OCI-LY3 (cell line): Measurements from ENCODE around the gene MTHFD1L.

Source experiments
- H2AFZ ChIP-seq: fragments of 200-600, 300-600 bp; shearing (Covaris generic); 2 replicates; pipeline ENCODE4 v1.6.0; 2014; ENCODE audit warnings: antibody characterized with exemption, low read depth, low read length
- H3K27ac ChIP-seq: fragments of 200-600, 300-600 bp; sonication (generic); 2 replicates; pipeline ENCODE4 v1.5.1; 2014; ENCODE audit warnings: mild to moderate bottlenecking, low read length, moderate library complexity, mixed read lengths
- H3K27me3 ChIP-seq: fragments of 200-600, 300-600 bp; sonication (generic); 2 replicates; pipeline ENCODE4 v1.6.1; 2014; ENCODE audit warnings: low read depth, low read length, mixed read lengths
- H3K36me3 ChIP-seq: fragments of 200-600, 300-600 bp; sonication (generic); replicated peaks from 2 replicates; pipeline ENCODE3; 2014; ENCODE audit warnings: low read depth, low read length, mixed read lengths
- H3K4me1 ChIP-seq: fragments of 300-600, 200-600 bp; sonication (generic); 2 replicates; pipeline ENCODE4 v1.6.1; 2014; ENCODE audit warnings: low read length, mixed read lengths
- H3K4me2 ChIP-seq: fragments of 200-600, 300-600 bp; sonication (generic); 2 replicates; pipeline ENCODE4 v1.6.1; 2014; ENCODE audit warnings: low read length, mixed read lengths
- H3K4me3 ChIP-seq: fragments of 300-600, 200-600 bp; sonication (generic); 2 replicates; pipeline ENCODE4 v1.5.1; 2014; ENCODE audit warnings: antibody characterized with exemption, mild to moderate bottlenecking, low read length, moderate library complexity
- H3K79me2 ChIP-seq: fragments of 300-600, 200-600 bp; shearing (Covaris generic); 2 replicates; pipeline ENCODE4 v1.6.1; 2014; ENCODE audit warnings: mild to moderate bottlenecking, low read length, mixed read lengths
- H3K9ac ChIP-seq: fragments of 300-600, 200-600 bp; shearing (Covaris generic); 2 replicates; pipeline ENCODE4 v1.6.0; 2014; ENCODE audit warnings: mild to moderate bottlenecking, low read length, moderate library complexity
- H3K9me3 ChIP-seq: fragments of 200-600, 300-600 bp; shearing (Covaris generic); 2 replicates; pipeline ENCODE4 v1.6.1; 2014; ENCODE audit warnings: low read length, mixed read lengths; ENCODE audit not compliant: insufficient read depth
- H4K20me1 ChIP-seq: fragments of 200-600, 300-600 bp; sonication (generic); 2 replicates; pipeline ENCODE4 v1.6.1; 2016; ENCODE audit warnings: low read length, mixed read lengths; ENCODE audit not compliant: insufficient read depth
- EZH2phosphoT487 ChIP-seq: fragments of 200-600 bp; shearing (Covaris generic); IDR thresholded peaks from 2 replicates; pipeline ENCODE4 v1.6.1; 2018; ENCODE audit warnings: antibody characterized with exemption, mixed run types, low read depth
- TF ChIP-seq, protein P1 (sequence below): fragments of 200-600, 300-600 bp; sonication (generic); IDR thresholded peaks from 2 replicates; pipeline ENCODE4 v1.5.1; 2014; ENCODE audit warnings: antibody characterized with exemption, low read length, low read depth

The MTHFD1L gene

DNA sequence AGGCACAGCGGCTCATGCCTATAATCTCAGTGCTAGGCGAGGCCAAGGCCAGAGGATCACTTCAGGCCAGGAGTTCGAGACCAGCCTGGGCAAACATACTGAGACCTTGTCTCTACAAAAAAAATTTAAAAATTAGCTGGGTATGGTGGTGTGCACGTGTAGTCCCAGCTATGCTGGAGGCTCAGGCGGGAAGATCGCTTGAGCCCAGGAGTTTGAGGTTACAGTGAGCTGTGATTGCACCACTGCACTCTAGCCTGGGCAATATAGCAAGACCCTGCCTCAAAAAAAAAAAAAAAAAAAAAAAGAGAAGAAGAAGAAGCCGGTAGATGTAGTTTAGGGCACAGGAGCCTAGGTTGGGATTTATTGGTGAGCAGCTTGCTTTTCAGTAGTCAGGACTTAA, 20.7 kb downstream of the MTHFD1L start:
- H3K36me3 ChIP-seq, result peaks cover 16% of the 10 kb centered on the region

DNA sequence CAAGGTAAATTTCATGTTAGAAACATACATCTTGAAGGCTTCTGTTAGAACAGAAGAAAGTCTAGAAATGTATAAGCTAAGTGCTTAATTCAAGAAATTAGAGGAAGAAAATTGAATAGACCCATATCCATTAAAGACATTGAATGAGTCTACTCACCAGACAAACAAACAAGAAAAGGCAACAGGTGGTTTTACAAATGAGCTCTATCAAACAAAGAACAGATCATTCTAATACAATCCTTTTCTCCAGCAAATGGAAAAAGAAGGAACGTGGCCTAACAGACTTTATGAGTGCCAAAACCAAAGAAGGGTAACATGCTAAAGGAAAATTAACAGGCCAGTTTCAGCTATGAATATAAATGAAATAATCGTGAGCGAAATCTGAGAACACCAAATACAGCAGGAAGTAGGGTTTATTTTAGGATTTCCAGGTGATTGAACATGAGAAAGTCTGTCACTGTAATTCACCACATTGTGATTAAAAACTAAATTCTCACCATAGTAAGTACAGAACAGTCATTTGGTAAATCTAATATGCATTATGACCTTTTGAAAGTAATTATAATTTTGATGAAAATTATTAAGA, 22.6 kb downstream of the MTHFD1L start:
- no peaks in the 10 kb centered on the region for H3K27me3 ChIP-seq
- no peak overlapping the region for H2AFZ ChIP-seq
- TF ChIP-seq, protein P1, sequence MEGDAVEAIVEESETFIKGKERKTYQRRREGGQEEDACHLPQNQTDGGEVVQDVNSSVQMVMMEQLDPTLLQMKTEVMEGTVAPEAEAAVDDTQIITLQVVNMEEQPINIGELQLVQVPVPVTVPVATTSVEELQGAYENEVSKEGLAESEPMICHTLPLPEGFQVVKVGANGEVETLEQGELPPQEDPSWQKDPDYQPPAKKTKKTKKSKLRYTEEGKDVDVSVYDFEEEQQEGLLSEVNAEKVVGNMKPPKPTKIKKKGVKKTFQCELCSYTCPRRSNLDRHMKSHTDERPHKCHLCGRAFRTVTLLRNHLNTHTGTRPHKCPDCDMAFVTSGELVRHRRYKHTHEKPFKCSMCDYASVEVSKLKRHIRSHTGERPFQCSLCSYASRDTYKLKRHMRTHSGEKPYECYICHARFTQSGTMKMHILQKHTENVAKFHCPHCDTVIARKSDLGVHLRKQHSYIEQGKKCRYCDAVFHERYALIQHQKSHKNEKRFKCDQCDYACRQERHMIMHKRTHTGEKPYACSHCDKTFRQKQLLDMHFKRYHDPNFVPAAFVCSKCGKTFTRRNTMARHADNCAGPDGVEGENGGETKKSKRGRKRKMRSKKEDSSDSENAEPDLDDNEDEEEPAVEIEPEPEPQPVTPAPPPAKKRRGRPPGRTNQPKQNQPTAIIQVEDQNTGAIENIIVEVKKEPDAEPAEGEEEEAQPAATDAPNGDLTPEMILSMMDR, result no peak
- TF ChIP-seq EZH2phosphoT487, result no peak
- H3K9me3 ChIP-seq, result no peaks in the 10 kb centered on the region
- H3K4me3 ChIP-seq, result no peak overlapping the region
- no peak overlapping the region for H3K9ac ChIP-seq
- H3K27ac ChIP-seq, result peak overlapping the region; percentile 56
- H3K79me2 ChIP-seq, result no peaks in the 10 kb centered on the region
- peaks cover 22% of the 10 kb centered on the region for H3K36me3 ChIP-seq
- peak overlapping the region; percentile 4 for H3K4me2 ChIP-seq
- no peaks in the 10 kb centered on the region; the same call in 1 of the 2 replicates for H4K20me1 ChIP-seq
- peaks cover 11% of the 10 kb centered on the region for H3K4me1 ChIP-seq

More for the DNA sequence above, 20.7 kb downstream of the MTHFD1L start:
- no peaks in the 10 kb centered on the region for H3K9me3 ChIP-seq
- no peak overlapping the region for H3K9ac ChIP-seq
- no peaks in the 10 kb centered on the region for H3K27me3 ChIP-seq
- no peaks in the 10 kb centered on the region for H4K20me1 ChIP-seq
- no peak overlapping the region for H3K4me3 ChIP-seq
- TF ChIP-seq, protein P1, result no peak
- no peak for TF ChIP-seq EZH2phosphoT487
- no peak overlapping the region for H3K27ac ChIP-seq
- H3K4me2 ChIP-seq, result no peak overlapping the region
- H2AFZ ChIP-seq, result no peak overlapping the region
- H3K4me1 ChIP-seq, result peaks cover 11% of the 10 kb centered on the region
- H3K79me2 ChIP-seq, result peaks cover 12% of the 10 kb centered on the region

DNA sequence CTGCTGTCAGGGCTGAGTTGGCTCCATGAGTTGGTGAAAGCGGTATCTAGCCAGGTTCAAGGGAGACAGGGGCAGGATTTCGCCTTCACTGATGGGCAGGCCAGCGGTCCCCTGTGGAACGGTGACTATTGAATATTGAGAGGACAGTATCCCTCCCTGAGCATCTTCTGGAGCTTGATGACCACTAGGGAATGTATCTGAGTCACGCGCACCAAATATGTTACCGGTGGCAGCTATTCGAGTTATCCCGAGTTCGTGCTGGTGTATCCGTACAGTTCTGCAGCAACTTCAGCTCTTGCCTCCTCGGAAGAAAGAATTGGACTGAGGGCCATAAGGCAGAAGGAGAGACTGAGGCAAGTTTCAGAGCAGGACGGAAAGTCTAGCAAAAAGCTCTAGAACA, 24.8 kb downstream of the MTHFD1L start:
- Histone ChIP-seq H3K4me1 (peaks cover 11% of the 10 kb centered on the region), H3K79me2 (no peaks in the 10 kb centered on the region), H3K27me3 (no peaks in the 10 kb centered on the region), H3K4me3 (no peak overlapping the region), H3K9me3 (no peaks in the 10 kb centered on the region), H3K9ac (no peak overlapping the region), H4K20me1 (no peaks in the 10 kb centered on the region; the same call in 1 of the 2 replicates), H3K4me2 (no peak overlapping the region), H3K27ac (no peak overlapping the region), H2AFZ (no peak overlapping the region), H3K36me3 (peaks cover 15% of the 10 kb centered on the region)
- no peak for TF ChIP-seq EZH2phosphoT487
- TF ChIP-seq, protein P1, result no peak

- Histone ChIP-seq H3K27me3 (no peaks in the 10 kb centered on the region), H3K4me1 (peaks cover 11% of the 10 kb centered on the region), H3K9ac (no peak overlapping the region), H3K36me3 (peaks cover 13% of the 10 kb centered on the region), H3K9me3 (no peaks in the 10 kb centered on the region), H3K4me2 (no peak overlapping the region), H4K20me1 (no peaks in the 10 kb centered on the region; the same call in 1 of the 2 replicates), H3K4me3 (no peak overlapping the region), H3K27ac (no peak overlapping the region), H2AFZ (no peak overlapping the region), H3K79me2 (no peaks in the 10 kb centered on the region)
- TF ChIP-seq, protein P1, result peak; percentile 71
- no peak for TF ChIP-seq EZH2phosphoT487
Measured at GRCh38 chr6:150891888-150892485, 26.5 kb downstream of the MTHFD1L start.
